Measurements from ENCODE around the gene GLDC.
A peak's percentile ranks its signal among the peaks of the same experiment; 100 is the strongest.
"Not testable (repeated sequence)": the region's sequence is repeated elsewhere in the genome, so short reads cannot be mapped to it uniquely, and the experiment has no call there.

Gene GLDC

DNA sequence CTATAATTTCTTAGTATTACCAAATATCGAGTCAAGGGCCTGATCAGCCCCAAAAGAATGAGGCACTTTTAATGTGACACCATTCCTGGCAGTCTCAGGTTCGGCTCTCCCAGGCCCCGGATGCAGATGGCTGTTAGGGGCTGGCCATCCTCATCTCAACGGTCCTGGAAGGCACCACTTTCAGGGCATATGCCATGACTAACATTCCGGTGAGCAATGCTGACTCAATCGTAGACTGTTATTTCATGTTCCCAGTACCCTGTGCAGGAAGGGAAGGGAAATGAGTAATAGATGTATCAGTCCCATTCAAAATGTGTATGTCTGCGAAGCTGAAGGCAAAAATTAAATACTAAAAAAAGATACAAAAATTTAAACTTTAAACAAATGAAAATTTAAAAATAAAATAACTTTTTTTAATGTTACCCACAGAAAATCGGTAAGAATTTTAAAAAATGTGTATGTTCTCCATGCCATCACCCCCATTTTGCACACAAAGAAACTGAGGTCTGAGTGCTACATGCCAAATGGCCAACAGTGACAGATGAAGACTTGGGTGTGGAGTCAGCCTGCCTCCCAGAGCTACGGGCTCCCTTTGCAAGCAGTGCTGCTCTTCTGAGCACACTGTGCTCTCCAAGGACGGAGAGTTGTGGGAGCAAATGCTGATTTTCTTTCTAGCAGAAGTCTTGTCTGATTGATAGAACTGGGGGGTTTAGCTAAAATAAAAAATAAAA lies 79.0 kb downstream of the GLDC start:
- peak; percentile 22 to 32 for DNase-seq (ENCODE audit: low read depth in 2 of 2)

DNA sequence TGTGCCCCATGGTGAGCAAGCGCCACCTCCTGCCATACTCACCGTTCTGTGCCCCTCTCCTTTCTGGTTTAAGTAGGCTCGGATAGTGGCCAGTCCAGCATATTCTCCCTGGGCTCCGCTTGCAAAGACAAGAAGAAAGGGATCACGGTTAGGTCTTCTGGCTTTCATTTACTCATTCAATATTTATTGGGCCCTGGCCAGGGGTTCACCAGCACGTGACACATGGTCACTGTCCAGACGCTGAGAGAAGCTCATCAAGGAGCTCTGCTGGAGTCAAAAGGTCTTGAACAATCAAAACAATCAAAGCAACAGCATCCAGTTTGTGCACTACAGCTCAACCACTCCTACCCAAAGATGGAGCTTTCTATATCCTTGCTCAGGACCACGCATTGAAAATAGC lies 80.2 kb downstream of the GLDC start:
- no peak for DNase-seq (ENCODE audit: low read depth in 2 of 2)

DNA sequence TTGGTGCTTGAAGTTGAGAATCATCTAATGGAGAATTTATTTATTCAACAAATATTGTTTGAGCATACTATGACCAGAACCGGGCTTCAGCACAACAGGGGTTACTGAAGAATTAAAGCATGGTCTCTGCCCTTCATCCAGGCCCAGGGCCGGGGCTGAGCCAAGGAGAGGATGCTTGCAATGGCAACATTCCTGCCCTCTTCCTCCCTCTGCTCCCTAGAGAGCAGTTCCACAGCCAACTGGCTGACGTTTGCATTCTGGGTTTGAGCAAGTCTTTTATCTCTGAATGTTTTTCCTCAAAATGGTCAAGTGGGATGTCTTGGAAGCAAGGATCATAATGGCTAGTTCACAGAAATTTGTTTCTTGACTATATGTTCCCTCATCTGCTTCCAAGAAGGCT lies 80.7 kb downstream of the GLDC start:
- no peak for DNase-seq (ENCODE audit: low read depth in 2 of 2)

DNA sequence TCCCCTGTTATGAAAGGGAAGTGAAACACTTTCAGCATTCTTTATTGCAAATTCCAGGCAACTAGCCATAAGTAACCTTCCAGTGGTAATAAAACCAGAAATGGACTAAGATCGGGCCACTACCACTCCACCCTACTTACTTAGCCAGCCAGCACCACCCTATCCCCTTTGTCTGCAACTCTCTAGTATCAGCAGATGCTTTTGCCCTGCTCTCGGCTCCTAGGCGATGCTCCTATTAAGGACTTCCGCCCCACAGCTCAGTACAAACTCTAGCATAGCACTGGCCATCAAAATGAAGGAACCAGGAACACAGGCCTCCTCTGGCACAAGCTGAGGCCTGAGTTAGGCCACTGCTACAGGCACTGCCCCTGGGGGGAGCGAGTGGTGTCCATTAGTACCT lies 81.2 kb downstream of the GLDC start:
- DNase-seq (ENCODE audit: low read depth in 2 of 2), result no peak

DNA sequence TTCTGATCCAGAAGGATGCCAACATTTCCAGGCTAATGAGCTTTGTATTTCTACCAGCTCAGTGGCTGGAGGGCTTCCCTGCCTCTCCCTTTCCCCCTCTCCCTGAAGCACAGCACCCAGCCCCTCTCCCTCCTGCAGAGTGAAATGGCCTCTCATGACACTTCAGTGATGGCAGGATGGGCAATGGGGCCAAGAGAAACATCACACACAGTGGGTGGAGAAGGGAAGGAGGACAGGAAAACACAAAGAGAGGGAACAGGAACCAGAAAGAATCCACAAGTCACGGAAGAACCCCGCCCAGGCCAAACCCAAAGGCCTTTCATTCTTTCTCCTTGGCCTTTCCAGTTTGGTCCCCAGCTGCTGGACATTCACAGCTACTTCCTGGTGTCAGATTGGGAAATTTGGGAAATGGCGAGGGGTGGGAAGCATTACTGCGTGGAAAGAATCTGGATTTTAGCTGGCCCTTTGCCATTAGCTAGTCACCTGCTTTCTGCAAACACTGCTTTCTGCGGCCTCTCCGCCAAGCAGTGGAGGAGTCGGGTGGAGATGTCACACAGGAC lies 82.6 kb downstream of the GLDC start:
- no peak for DNase-seq (ENCODE audit: low read depth in 2 of 2)

DNA sequence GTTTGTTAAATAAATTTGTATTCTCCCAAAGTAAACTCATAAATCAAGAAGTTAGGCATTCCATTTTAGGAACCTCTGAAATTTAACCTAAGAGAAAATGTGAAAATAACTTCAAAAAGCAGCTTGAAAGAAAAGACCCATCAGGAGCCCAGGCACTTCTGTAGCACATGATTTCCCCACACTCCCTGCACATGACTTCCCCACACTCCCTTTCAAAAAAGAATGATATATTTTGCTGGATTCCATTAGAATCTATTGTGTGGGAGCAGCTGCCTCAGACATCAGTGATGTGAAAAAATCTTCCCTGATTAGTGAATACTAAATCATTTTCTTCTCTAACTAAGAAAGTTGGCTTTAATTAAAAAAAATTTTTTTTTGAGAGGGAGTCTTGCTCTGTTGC lies 83.3 kb downstream of the GLDC start:
- no peak for DNase-seq (ENCODE audit: low read depth in 2 of 2)

DNA sequence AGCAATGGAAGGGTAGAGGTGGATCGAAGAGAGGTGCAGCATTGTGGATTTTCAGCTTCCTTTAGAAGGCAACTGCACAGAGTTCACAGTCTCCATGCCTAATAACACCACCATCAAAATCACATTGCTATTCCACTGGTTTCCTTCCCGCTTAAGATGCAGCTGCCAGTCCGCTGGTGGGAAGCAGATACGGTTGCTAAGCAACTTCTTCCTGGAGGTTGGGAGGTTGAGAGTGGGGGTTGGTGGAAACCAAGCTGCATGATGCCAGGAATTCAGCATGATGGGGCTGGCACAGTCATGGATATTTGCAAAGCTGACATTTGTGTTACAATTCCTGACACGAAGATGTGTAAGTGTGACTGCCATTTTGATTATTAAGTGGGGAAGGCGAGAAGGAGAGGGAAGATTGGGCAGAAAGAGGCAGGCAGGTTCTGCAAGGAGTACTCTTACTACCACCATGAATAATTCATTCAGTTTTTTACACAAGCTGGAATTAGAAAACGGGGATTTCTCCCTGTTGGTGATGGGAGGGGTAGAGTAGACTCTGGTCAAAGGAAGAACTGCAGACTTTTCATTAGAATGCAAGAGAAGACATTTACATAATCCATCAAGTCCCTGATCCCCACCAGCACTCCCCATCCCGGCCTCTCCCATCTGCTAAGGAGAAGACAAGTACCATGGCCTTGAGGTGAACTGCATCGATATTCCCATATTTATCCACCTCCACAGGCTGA lies 87.5 kb downstream of the GLDC start:
- DNase-seq (ENCODE audit: low read depth in 2 of 2), result no peak

DNA sequence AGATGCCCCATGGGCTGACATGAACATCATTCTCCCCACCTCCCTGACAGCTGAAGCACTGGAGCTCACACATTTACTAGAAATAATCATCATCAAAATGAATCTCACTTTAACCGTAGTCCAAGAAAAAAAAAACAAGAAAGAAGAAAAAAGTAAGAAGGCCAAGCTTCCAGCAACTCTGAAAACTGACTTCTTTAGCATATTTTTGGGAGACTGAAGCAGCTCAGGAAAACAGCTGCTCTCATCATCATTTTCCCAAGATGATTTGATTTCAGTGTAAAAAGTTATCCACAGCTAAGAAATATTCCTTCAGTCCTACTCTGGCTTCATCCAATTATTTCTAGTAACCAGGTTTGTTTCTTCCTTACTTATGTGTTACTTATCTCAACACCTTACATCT lies 91.7 kb downstream of the GLDC start:
- DNase-seq (ENCODE audit: low read depth in 2 of 2), result no peak

DNA sequence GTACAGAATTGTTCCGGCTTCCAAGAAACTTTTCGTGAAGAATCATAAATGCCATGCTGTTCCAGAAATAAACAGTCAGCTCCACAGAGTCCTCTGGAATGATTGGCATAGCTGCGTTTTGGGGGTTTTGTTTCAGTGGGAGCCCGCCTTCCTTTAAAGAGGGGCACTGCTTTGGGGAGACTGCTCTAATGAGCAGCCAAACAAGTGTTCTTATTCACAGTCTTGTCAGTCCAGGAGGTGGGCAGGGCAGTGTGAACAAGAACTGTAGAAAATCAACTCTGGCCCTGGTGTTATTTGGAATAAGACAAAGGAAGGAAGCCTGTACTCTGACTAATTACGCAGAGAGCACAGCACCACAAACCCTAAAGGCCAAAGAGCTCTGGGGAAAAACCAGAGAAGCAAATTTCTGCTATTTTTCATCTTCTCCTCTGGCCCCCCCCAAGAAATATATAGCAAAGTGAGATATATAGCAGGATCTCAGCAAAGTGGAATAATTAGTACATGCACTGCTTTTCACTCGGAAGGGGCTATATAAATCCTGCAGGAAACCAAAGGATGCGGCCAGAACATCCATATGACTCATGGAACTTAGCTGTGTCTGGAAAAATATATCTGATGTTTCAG lies 92.9 kb downstream of the GLDC start:
- no peak for DNase-seq (ENCODE audit: low read depth in 2 of 2)

DNA sequence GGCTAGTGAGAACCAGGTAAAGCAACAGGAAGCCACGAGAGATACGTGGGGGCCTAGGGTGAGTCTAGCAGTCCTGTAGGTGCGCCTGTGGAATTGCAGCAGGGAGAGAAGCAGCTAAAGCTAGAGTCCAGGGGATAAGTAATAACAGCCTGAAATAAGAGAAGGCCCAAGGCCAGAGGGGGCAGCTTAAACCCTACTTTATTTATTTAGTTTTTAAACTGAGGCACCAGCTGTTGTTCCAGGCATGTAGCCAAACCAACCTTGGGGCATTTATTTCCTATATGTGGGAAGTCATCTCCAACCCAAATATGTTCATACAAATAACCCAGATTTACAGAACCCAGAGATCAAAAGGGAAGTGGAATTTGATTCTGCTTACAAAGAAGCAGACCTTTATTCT lies 93.5 kb downstream of the GLDC start:
- DNase-seq (ENCODE audit: low read depth in 2 of 2), result no peak

DNA sequence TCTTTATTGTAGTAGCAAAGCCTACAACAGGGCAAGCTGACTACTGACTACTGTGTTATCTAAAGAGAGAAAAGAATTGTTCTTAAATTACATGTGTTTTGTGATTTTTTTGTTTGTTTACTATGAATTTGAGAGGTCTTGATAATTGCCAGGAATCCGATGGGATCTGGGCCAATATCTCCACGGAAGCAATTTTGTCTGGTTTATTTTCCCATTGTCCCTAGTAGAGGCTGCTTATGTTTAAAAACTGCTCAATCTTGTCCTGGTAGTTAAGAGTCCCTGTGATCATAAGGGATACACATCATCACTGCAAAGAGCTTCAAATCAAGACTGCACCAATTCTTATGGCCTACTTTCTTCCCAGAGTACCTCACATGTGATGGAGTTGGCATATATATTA lies 94.4 kb downstream of the GLDC start:
- no peak for DNase-seq (ENCODE audit: low read depth in 2 of 2)

DNA sequence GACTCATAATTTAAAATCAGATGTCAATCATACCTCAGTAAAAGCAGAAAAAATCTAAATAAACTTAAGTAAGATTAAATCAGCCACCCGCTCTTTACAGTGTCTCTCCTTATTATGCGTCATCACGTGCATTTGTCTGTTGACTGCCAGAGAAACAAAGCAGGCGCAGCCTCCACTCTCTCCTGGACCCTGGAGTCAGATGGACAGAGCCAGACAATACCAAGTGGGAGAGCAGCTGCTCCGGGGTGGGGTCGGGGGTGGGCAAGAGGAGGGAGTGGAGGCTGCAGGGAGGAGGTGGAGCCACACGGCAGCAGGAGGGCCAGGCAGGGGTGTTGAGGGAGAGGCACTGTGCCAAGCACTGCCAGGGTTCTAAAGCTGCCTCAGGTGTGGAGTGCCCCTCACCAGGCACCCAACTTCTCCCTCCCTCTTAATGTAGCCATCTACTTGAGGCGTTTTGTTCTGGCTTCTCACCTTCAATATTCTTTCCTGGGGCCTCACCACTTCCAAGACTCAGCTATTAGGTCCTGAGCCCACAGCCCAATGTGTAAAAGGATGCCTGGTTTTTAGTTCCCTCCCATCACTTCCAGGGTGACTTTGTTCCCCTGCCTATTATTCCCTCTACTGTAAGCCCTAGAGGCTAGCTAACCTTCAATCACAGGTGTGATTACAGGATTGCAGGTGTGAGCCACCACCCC lies 96.3 kb downstream of the GLDC start:
- DNase-seq (ENCODE audit: low read depth in 2 of 2), result no peak

DNA sequence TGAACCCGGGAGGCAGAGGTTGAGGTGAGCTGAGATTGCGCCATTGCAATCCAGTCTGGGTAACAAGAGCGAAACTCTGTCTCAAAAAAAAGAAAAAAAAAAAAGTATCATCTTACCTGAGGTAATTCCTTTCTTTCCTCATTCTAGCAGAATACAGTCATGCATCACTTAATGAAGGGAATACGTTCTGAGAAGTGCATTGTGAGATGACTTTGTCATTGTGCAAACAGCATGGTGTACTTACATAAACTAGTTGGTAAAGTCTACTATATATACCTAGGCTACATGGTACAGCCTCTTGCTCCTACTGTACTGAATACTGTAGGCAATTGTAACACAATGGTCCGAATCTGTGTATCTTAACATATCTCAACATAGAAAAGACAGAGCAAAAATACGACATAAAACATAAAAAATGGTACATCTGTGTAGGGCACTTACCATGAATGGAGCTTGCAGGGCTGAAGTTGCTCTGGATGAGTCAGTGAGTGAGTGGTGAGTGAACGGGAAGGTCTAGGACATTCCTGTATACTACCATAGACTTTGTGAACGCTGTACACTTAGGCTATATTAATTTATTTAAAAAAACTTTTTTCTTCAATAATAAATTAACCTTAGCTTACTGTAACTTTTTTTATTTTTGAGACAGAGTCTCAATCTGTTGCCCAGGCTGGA lies 100.4 kb downstream of the GLDC start:
- no peak for DNase-seq (ENCODE audit: low read depth in 2 of 2)

DNA sequence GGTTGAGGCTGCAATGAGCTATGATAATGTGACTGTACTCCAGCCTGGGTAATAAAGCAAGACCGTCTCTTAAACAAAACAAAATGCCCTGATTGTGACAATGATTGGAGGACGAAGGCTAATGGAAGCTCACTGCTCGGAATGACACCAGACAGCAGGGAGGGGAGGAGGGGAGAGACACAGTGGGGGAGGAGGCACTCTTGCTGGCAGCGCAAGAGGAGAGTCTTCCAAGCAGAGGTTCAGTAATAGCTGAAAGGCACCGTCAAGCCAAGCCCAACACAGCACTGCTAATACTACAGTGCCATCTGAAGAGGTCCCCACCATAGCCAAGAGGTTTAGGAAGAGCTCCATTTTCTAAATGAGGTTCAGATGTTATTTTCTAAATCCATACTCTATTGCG lies 102.3 kb downstream of the GLDC start:
- no peak for DNase-seq (ENCODE audit: low read depth in 2 of 2)

DNA sequence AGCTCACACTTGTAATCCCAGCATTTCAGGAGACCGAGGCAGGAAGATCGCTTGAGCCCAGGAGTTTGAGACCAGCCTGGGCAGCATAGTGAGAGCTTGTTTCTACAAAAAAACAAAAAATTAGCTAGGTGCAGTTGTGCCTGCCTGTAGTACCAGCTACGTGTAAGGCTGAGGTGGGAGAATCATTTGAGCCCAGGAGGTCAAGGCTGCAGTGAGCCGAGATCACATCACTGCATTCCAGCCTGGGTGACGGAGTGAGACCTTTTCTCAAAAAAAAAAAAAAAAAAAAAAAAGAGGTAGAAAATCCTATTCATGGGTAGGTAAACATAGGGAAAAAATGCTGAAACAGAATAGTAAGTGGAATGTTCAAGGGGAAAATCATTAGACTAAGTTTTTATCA lies 102.9 kb downstream of the GLDC start:
- DNase-seq (ENCODE audit: low read depth in 2 of 2), result not testable (repeated sequence)

DNA sequence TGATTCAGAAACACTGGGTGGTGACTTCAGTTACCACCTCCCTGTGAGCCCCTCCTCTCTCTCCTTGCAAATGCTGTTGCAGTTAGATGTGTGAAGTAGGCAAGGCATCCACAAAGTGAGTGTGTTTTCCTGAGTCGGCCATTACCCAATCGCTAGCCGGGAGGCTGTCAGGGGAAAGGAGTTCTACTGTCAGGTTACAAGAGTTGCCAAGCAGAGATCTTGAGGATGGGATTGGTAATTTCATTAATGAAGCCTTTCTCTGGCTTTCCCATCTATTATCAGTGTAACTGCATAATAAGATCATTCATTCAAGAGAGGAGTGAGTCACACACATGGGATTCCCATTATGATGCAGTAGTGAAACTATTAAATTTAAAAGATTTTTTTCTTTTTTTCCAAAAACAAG lies 106.9 kb downstream of the GLDC start:
- DNase-seq (ENCODE audit: low read depth in 2 of 2), result no peak

DNA sequence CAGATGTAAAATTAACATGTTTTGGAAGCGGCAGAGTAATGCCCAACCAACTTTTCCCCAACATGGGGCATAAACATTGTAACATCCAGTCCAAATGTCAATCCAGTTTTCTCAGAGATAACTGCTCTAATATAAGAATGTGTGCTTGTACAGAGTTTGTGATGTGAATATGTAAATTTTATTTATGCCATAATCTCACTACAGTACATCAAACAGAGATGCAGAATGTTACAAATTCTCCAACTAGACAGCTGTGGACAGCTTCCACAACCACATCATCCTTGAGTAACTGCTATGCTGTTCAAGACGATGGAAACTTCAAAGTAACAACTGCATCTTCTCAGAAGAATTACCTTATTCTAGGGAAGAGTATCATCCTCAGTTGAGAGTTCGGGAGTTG lies 109.9 kb downstream of the GLDC start:
- DNase-seq (ENCODE audit: low read depth in 2 of 2), result no peak

DNA sequence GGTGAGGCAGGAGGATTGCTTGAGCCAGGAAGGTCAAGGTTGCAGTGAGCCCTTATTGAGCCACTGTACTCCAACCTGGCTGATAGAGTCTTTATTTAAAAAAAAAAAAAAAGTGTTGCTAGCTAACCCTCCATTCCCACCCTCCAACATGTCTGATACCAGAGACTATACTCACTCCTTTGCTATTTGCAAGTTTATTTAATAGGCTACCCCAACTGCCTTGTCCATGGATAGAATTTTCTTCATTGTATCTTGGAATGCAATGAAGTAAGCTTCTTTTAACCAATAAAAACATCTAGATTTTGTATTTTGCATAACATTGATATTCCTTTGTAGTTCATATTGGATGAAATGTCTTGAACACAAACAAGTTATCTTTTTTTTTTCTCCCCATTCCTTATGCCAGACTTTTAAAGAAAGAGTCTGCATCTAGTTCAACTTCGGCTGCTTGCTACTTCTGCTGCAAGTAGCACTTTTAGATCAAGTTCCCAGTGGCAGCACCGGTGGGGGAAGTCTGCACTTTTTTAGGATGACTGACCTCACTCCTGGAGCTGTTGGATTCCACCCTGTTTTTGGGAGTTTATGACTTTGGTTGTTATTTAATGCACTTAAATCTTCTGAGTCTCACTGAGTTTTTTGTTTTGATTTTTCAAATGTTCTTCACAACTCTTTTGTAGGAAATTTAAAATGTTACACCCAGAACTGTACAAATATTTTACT lies 120.0 kb downstream of the GLDC start:
- no peak for DNase-seq (ENCODE audit: low read depth in 2 of 2)

DNA sequence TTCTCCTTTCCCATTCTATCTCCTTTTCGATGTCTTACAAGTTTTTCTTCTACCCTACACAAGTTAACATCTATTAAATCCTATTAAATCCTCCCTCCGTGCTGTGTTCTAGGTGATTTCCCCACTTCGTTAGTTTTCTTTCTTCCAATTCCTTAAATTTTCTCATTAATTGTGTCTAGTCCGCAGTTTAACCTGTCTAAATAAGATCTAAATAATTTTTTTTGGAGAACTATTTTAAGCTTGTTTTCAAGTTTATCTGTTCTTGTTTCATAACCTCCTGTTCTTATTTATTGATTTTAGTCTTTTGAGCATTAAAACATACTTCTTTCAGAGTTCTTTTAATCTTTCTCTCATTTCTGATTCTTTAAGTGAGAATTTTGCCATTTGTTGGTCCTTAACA lies 123.3 kb downstream of the GLDC start:
- DNase-seq (ENCODE audit: low read depth in 2 of 2), result no peak

DNA sequence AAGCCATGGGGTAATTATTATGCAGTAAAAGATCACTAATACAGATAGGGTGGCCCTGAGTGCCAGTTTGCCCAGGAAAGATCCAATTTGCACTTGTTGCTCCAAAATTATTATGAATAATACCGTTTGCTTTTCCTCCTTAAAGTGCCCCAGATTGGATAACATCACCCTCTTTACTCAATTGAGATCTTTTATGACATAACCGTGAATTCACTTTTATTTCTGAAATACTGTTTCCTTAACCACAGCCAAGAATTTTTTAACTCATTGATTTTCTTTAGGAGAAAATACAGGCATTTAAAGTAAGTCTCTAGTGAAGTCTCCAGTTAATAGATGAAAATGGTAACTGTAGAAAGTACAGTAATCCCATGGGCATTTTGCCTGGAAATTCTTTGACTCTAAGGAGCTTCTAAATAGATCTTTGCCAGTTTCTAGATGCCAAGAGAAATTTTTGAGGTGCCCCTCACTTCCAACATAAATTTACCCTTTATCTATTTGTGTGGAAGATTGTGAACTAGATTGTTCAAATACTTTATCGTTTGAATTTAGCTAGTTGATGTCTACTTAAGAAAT lies 133.4 kb downstream of the GLDC start:
- DNase-seq (ENCODE audit: low read depth in 2 of 2), result no peak

DNA sequence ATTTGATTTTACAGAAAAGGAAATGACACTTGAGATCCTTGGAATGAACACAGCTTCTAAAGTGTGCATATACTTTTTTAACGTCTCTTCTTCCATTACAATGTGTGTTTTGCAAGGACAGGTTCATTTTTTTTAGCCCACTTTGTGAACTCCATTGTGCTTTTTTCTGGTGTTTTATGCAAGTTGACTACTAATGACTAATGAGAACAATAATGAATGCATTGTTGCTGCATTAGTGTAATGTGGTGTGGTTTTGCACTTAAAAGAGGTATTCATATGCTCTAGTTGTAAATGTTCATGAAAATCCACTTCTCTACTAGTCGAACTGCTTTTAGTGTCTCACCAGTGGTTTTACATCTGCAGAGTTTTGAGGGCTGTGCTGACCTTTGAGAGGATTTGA lies 139.0 kb downstream of the GLDC start:
- no peak for DNase-seq (ENCODE audit: low read depth in 2 of 2)
